GM19328 (cell line): ENCODE results near the gene TBX1.
"Not testable (repeated sequence)": the region's sequence is repeated elsewhere in the genome, so short reads cannot be mapped to it uniquely, and the experiment has no call there.

ENCODE experiments used
- ATAC-seq: cut with Tn5 transposase; IDR thresholded peaks from one replicate; pipeline ENCODE4 v1.9.1; 2021; ENCODE audit warnings: mild to moderate bottlenecking, moderate library complexity; ENCODE audit not compliant: unreplicated experiment

The TBX1 gene

DNA sequence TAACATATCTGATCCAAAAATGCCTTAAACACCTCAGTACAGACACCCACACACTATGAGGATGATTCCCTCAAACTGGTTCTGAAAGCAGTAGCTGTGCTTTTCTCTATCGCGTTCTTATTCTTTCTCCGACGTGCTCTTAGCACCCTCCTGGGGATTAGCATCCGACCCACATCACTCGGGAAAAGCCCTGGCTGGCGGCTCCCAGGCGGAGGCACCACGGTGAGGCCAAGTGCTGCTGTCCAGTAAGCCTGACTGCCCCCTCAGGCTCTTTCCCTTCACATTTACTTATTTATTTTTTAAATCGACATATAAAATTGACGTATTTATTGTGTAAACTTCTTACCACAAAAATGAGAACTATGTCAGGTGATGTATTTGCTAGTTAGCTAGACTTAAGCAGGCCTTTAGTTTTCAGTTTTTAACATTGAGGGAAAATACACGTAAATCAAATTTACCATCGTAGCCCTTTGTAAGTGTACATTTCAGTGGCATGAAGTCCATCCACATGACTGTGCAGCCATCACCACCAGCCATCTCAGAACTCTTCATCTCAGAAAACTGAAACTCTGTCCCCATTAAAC, 19.2 kb downstream of the TBX1 start:
- ATAC-seq = no peak

DNA sequence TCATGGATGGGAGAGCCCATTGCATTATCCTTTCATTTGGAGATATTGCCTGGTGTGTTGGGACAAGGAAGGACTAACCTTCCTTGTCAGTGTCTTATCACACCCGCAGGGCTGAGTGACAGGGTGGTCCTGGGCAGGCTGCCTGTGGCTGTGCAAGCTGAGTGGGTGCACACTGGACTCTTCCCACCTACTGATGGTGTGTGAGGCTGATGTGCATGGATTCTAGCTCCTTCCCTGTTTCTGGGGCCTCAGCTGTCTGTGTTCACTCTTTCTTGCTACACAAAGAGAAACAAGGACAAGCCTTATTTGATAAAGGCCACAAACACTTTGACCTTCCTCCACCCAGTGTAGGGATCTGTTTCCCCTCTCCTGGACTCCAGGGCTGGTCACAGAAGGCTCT, 22.0 kb downstream of the TBX1 start:
- ATAC-seq = no peak

DNA sequence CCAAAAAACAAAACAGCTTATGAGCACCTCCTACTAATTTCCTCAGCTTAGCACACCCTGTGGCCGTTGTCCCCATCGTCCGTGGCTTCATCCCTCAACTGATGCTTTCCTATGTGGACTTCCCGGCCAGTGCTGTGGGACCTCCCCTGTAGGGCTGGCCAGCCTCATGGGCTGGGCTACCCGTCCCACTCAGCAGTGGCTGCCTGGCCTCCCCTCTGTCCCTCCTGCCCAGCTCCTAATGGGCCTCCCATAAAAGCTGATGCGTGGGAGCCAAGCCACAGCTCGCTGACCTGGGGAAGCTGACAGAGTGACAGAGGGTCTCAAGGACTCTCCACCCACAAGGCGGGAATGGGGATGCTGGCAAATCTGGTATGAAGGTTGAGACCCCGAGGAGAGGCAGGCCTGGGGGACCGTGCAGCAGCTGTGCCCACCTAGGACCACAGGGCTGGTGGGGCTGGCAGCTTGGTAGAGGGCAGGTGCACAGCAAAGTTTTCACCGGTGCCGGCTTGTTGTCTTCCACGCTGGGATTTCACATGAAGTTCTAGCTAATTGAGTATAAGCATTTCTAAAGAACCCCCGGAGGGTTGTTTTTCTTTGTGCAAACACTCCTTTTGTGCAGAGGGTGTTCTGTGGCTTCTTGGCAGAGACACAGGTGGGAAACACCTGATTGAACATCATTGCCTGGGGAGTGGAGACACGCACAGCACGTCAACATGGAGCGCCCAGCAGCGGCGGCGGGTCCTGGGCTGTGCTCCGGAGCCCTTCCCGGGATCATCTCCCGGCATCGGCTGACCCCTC, 23.2 kb downstream of the TBX1 start:
- no peak for ATAC-seq

DNA sequence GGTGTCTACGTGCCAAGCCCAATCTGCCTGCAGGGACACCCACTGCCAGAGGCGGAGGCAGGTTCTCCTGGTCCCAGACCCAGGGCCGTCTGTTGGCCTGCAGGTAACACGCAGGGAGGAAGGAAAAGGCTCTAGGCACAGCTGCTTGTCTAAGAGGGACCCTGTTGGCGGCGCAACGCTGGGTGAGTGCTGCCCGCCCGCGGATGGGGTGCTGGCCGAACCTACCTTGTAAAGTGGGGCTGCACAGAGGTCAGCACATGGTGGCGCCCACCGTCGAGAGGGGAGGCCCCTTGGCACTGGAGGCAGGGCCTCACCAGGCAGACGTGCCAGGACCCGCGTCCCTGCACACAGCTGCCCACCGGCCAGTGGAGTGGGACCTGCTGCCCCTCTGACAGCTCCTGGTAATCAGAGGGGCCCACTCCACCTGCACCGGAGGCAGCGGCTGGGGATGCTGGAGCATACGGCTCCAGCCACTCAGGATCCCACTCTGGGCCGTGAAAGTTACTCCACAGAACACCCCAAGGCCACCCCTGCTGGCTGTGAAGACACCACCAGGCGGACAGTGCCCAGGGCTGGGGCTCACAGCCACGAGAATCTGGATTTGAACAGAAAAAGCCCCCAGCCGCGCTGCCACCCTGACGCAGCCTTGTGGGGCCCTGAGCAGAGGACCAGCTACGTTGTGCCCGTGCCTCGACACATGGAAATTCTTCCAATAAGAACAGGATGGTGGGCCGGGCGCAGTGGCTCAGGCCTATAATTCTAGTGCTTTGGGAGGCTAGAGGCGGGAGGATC, 24.0 kb downstream of the TBX1 start:
- ATAC-seq = no peak

DNA sequence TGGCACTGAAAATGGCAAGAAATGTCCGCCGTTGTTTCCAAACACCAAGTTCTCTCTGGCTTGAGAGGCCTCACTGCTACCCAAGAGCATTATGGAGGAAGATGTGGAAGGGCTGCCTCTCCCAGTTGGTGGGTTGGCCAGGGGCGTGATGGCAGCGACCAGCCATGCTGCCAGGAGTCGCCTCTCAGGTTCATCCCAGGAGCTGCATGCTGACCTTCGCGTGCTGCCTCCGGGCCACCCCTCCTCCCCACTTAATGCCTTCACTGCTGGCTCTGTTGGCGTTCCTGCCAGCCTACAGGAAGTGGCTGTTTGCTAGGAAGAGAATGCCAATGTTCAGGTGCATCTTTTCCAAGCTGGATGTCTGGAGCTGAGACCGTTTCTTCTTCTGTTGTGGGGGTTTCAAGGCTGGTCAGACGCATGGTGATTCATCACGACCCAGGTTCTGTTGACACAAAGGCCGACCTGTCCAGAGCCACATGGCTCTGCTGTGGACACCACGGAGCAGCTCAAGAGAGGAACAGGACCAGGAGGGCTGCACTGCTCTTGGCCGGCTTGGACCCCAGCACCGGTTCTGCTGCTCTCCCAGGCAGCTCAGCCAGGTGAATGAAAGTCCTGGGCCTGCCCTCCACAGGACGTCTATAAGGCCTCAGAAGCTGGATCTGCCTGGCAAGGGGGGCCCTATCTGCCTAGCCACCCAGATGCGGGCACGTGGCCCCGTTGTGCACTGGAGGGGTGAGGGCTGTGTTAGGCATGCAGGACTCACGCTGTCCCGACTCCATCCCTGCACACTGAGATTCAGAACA, 25.1 kb downstream of the TBX1 start:
- ATAC-seq = no peak

DNA sequence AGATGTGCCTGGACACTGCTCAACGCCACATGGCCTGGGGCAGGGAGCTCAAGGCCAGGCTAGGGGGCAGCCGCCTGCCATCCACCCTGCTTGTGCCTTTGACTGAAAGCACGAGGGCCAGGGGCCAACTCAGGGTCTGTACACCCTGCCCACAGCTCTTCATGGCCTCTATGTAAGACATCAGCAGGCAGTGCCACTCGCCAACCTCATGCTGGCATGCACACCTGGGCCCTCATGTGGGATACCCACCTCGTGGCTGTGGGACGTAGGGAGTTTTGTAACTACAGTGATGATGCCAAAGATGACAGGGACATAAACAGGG, 25.6 kb downstream of the TBX1 start:
- ATAC-seq = no peak

DNA sequence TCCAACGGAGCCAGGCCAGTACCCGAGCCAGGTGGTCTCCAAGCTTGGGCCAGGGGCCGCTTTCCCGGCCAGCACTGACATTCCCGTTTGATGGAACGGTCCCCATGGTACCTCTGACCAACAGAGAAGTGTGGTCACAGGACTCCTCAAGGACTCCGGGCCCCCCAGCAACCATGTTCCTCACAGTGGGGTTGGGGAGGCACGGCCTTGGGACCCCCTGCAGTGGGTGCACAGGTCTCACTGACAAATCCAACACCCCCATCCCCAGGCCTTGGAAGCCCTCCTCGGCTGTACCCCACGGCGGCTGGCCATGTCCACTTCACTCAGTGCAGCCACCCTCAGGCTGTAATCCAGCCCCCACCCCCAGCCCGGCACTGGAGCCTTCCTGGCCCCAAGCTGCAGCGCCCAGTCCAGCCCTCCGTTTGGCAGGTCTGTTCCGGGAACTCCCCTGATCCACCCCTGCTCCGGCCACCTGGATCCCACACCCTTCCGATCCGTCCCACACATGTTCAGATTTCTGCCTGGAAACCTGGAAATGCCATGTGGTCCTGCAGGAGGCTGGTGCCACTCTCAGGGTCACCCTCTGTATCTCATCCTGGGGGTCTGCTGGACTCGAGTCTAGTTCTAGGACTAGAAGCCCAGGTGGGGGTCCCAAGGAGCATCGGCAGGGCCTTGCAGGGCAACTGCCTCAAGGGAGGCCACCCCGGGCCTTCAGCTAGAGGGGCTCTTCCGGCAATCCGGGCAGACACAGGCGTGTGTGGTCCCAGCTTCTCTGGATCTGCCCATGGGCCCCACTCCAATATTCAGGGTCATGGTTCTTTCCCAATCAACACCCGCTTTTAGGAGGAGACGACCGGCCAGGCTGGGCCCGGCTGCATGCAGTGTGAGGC, 26.6 kb downstream of the TBX1 start:
- no peak for ATAC-seq

DNA sequence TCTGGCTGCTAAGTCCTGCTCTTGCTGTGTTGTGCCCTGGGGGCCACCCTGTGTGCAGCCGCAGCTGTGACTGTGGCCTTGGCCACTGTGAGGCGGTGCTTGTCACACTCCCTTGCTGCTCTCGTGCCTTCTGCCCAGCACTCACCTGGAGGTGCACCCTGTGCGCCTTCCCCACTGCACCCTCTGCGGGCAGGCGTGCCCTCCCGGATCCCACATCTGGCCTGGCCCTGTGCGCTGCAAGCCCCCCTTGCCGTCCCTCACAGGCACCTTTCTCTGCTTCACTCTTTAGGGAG, 27.2 kb downstream of the TBX1 start:
- no peak for ATAC-seq

DNA sequence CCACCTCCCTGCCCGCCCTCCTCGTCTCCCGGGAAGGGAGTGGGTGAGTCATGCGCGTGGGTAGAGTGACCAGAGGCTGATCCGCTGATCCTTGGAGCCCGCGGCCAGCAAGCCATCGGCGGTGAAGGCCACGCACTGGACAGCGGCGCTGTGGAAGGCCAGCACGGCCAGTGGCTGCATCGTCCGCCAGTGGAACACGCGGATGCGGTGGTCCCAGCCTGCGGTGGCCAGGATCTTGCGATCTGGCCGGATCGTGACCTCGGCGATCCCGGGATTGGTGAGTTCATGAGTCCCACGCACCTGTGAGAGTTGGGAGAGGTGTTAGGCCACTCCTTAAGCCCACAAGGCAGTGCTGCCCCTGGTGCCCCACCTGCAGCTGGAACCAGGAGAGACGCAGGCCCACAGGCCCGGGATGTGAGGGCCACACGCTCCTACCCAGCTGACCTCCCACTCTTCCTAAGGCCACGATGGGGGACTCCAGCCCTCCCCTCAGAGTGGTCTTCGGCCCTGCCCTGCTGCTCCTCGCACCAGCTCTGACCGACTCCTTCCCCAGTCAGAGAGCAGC, 28.2 kb downstream of the TBX1 start:
- ATAC-seq = no peak

DNA sequence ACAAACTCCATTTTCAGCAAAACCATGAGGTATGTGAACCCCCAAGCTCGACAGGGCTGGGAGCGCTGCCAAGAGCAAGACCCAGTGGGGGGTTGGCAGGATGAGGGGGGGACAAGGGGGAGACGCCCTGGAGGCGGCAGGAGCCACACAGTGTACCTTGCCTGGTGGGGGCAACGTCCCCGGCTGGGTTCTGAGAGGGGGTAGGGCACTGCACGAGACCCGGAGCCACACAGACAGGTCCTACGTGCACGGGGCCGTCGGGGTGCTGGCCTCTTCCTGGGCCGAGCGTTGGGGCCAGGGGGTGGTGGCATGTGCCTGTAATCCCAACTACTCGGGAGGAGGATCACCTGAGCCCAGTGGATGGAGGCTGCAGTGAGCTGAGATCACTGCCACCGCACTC, 28.8 kb downstream of the TBX1 start:
- no peak for ATAC-seq

DNA sequence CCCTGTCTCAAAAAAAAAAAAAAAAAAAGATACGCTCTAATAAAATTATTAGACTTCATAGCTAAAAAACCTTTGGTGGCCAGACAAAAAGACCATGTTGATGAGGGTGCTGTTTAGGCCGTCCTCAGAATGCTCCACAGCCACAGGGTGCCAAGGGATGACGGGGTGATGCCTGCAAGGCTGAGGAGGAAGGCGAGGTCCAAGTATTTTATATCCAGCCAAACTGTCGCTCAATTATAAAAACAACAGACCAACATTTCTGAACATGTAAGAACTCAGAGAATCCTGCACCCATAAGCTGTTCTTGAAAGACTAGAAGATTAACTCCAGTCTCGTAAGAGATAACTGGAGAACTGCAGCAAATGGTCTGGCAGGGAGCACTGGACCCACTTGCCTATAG, 29.2 kb downstream of the TBX1 start:
- no peak for ATAC-seq

DNA sequence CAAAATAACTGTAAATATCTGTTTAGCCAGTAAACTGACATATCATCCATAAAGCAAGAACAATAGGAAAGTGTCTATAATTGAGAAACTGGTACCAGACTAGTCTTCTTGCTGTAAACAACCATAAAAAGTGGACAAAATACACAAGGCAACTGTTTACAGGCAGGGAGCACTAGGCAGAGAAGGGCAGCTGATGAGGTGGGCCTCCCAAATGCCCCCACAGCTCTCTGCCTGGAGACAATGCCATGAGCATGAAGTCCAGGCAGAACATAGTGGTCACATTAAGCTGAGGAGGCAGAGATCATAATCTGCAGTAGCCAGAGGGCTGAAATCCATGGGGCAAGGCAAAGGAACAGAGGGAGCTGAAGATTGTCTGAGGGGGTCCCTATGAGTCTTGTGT, 30.7 kb downstream of the TBX1 start:
- ATAC-seq = no peak

DNA sequence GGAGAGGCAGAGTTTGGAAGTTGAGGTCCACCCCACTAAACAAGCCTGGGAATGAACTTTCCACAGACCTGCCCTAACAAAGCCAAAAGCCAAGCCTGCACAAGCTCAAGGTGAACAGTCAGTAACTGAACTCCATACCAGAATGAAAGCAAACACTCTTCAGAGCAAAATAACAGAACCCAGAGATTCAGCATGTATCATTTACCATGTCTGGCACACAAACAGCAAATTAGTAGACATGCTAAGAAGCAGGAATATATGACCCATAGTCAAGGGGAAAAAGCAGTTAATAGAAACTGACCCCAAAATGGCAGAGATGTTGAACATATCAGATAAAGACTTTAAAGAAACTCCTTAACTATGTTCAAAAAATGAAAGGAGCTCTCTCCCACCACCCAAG, 31.3 kb downstream of the TBX1 start:
- no peak for ATAC-seq

DNA sequence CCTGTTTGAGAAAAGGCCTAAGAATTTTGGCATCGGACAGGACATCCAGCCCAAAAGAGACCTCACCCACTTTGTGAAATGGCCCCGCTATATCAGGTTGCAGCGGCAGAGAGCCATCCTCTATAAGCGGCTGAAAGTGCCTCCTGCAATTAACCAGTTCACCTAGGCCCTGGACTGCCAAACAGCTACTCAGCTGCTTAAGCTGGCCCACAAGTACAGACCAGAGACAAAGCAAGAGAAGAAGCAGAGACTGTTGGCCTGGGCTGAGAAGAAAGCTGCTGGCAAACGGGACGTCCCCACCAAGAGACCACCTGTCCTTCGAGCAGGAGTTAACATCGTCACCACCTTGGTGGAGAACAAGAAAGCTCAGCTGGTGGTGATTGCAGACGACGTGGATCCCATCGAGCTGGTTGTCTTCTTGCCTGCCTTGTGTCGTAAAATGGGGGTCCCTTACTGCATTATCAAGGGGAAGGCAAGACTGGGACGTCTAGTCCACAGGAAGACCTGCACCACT, 31.9 kb downstream of the TBX1 start:
- ATAC-seq = not testable (repeated sequence)

DNA sequence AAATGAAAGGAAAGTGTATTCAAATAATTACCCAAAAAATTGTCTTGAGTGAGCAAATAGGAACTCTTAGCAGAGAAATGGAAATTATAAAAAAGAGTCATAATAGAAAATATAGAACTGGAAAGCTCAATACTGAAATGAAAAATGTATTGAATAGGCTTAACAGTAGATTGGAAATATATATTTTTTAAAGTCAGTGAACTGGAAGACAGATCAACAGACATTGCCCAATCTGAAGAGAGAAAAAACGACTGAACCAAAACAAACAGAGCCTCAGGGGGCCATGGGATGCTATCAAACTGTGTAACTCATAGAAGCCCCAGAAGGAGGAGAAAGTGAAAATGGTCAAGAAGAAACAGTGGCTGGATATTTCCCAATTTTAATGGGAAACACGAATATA, 32.6 kb downstream of the TBX1 start:
- no peak for ATAC-seq

DNA sequence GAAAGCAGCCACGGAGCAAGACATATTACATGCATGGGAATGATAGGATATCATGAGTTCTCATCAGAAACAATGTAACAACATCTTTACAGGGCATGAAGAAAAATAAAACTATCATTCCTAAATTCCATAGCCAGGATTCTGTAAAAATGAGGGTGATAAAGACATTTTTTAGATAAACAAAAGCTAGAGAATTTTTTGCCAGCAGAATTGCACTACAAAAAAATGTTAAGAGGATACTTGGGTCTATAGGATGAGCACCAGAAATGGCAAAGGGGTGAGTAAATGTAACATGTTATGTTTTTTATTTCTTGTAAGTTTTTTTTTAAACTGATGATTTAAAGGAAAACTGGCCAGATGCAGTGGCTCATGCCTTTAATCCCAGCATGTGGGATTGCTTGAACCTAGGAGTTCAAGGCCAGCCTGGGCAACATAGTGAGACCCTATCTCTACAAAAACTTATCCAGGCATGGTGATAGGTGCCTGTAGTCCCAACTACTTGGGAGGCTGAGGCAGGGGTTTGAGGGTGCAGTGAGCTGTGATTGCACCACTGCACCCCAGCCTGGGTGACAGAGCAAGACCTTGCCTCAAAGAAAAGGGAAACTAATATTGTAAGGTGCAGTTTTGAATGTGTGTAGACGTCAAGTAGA, 33.2 kb downstream of the TBX1 start:
- no peak for ATAC-seq

DNA sequence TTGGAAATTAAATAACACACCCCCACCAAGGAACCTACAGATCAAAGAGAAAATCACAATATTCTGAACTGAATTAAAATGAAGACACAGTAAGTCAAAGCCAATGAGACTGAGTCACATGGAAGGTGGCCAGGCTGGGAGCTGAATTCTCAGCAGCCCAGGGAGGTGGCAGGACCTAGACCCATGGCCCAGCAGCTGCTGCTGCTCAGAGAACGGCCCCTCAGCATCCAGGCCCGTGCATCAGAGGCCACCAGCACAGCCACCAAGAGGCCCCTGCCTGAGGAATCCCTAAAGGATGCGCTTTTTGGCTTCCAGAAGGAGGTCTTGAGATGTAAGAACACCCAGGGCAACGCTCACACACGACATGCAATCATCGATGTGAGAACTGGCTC, 35.0 kb downstream of the TBX1 start:
- ATAC-seq = no peak

DNA sequence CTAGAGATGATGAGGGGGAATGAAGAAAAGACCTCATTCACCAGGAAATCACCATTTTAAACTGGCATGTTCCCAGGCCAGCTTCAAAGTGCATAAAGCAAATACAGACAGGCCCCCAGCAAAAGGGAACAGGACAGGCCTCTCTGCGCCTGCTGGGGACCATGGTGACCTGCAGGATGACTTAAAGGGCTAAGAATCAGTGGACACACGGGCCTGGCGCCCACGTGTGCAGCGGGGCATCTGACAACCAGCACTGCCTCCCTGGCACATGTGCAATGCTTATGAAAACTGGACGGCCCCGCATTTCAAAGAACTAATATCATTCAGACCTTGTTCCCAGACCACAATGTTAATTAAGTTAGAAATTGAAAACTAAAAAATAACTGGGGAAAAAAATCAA, 35.6 kb downstream of the TBX1 start:
- no peak for ATAC-seq
